ENCODE measurements around the gene HDAC9.
A peak's percentile ranks its signal among the peaks of the same experiment; 100 is the strongest.

HDAC9 gene

GRCh38 chr7:18754766-18755165, 259.2 kb downstream of the HDAC9 start:
- no peak for DNase-seq

DNA sequence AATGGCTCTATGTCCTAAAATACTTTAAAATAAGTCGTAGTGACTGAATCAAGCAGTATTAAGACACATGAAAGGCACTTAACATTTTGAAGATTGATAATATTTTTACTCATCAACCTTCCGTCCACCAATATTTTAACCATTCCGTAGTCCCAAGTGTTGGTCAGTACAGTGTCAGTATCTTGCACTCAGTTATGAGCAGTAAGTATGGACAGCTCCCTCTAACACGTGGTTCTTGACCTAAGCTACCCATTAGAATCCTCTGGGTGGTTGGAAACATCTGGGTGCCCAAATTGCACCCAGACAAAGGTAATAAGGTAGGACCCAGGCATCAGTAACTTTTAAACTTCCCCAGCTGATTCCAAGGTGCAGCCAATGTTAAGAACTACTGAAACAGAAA, 260.2 kb downstream of the HDAC9 start:
- DNase-seq = no peak

DNA sequence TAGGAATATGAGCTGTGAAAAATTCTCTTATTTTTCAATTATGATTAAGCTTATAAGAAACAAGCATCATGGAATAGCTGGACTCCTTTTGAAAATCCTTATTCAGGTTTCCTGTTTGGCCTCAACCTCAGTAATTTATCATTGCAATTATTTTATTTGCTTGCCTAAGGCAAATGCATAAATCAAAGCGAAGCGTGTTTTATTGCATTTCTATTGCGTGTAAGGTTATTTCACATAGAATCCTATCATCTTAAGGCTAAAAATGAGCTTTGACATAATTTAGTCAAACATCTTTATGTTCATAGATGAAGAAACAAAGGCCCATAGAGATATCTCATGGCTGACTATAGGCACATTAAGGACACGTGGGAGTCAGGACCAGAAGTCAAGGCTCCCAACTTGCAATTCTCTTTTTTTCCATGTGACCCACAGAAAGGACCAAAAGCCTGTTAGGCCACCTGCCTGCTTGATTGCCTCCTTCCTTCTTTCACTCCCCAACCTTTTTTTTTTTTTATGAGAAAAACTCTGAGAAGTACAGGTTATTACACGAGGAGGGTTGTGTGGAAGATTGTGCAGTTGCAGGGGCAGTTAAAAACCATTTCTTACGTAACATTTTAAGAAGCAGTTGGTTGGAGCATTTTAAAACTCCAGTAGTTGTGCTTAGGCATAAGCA, 261.0 kb downstream of the HDAC9 start:
- DNase-seq = no peak

DNA sequence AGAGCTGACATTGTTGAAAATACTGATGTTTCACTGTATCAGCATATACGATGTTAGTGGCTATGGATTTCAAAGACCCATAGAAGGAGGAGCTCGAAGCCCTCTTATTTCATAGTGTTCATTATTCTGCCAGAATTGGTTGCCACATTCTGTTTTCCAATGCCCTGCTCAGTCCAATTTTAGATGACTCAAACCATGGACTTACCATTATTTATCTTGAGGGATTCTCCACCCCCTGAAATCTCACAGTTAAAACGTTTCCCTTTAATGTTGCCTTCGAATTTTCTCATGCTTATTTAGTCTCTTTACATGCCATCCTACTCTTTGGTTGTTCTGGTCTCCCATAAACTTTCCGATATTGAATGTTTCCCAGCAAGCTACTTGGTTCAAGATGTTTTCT, 264.5 kb downstream of the HDAC9 start:
- DNase-seq = no peak

GRCh38 chr7:18760631-18761445, 265.3 kb downstream of the HDAC9 start:
- DNase-seq = no peak

GRCh38 chr7:18762189-18762588, 266.6 kb downstream of the HDAC9 start:
- peak; percentile 64 for DNase-seq

GRCh38 chr7:18768256-18768655, 272.7 kb downstream of the HDAC9 start:
- DNase-seq = no peak

DNA sequence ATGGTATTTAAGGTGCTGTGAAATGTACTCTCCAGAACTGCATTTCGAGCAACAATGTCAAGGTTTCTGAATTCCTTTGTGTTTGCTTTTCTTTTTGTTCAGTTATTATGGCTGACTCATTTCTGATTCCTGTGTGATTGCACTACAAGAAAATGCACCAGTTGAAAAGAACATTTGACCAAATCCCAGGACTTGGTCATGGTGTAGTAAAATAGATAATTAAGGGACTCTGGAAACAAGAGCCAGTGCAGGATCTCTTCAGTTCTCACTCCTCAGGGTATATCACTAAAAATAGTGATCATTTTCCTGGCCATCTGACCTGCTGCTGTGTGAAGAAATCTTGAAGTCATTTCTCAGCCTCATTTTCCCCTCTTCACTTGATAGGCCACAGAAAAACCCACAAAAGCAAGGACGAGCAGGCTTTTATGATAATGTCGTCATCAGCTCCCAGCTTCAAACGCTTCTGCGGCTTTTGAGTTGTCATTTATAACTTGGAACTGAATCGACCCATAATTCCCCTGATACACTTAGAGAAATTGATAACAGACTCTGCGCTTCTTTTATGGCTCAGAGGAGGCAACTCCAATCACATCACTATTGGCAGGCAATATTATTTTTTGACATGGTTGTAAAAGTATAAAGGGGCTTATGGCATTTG, 274.7 kb downstream of the HDAC9 start:
- DNase-seq = no peak

- DNase-seq = no peak
Observed at GRCh38 chr7:18770822-18771221, 275.3 kb downstream of the HDAC9 start.

GRCh38 chr7:18771834-18772566, 276.5 kb downstream of the HDAC9 start:
- no peak for DNase-seq

- no peak for DNase-seq
Observed at GRCh38 chr7:18772567-18772965, 277.0 kb downstream of the HDAC9 start.

DNA sequence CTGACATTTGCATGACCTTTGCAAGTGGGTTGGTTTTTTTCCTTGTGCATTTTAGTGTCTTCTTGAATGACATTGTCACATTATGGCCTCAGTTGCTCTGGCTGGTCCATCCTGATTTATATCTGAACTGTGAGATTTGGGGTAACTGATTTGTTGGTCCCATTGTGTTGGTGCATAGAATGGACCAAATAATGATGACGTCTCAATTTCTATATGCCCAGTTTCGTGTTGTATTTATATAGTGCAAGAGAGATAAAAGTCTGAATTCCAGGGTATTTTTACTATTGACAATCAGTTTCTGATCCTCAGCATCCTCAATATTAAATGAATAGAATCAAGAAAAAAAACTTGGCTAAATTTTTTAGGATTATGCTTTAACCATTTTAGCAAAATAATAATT, 281.8 kb downstream of the HDAC9 start:
- DNase-seq = no peak

GRCh38 chr7:18778594-18778993, 283.0 kb downstream of the HDAC9 start:
- DNase-seq = no peak

- no peak for DNase-seq
Observed at GRCh38 chr7:18780266-18780665, 284.7 kb downstream of the HDAC9 start.

DNA sequence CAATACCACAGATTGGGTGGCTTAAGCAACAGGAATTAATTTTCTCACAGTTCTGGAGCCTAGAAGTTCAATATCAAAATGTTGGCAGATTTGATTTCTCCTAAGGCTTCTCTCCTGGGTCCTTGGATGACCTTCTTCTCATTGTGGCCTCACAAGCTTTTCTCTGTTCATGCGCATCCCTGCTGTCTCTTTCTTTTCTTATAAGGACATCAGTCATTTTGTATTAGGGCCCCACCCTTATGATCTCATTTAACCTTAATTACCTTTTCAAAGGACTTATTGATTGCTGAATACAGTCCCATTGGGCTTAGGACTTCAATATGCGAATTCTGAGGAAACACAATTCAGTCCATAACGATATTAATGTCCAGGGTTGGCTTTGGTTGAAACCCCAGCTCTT, 285.4 kb downstream of the HDAC9 start:
- DNase-seq = no peak

DNA sequence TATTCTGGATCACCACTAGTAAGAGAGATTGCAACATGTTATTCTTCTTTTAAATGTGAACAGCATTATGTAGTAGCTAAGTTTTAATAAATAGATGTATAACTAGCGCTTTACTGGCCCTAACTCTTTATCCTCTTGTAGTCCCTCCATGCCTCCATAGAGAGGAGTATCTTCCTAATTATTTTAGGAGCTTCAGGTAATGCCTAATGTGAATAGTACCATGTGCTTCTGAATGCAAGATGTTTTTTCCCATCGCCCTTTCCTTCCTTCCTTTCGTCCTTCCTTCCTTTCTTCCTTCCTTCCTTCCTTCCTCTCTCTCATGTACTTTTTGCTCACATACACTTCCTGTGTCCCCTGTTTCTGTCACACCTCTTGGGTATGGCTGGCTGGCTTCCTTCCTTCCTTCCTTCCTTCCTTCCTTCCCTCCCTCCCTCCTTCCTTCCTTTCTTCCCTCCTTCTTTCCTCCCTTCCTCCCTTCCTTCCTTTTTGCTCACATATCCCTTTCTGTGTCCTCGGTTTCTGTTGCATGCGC, 290.7 kb downstream of the HDAC9 start:
- no peak for DNase-seq

DNA sequence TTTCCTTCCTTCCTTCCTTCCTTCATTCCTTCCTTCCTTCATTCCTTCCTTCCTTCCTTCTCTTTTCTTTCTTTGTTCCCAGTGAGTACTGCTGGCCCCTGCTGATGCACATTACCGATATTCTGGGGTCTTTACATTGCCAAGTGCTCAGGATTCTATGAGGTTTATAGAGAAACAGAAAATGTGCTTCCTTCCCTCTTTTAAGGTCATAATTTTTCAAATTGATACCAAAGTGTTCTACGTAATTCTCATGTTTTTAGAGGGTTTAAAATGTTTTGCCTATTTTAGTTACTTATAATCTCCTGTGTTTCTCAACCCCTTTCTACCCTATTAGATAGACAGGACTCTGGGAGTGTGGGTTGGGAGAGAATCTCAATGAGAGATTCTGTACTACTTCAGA, 291.2 kb downstream of the HDAC9 start:
- no peak for DNase-seq

DNA sequence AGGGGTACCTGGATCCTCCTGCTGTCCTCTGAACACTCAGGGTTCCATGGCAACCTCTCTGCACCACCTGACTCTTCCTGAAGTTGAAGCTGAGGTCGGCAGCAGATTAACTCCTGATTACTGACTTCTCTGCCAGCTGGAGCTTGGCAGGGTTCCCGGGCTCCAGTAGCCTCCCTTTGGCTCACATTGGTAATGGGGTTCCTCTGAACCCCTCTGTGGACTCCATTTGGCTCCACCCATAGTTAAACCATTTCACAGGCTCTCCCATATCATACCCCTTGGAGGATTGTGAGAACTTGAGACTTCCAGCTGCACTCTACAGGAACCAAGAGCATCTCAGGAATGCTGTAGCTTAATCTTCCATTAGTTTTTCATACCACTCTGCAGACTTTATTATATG, 292.5 kb downstream of the HDAC9 start:
- DNase-seq = no peak

DNA sequence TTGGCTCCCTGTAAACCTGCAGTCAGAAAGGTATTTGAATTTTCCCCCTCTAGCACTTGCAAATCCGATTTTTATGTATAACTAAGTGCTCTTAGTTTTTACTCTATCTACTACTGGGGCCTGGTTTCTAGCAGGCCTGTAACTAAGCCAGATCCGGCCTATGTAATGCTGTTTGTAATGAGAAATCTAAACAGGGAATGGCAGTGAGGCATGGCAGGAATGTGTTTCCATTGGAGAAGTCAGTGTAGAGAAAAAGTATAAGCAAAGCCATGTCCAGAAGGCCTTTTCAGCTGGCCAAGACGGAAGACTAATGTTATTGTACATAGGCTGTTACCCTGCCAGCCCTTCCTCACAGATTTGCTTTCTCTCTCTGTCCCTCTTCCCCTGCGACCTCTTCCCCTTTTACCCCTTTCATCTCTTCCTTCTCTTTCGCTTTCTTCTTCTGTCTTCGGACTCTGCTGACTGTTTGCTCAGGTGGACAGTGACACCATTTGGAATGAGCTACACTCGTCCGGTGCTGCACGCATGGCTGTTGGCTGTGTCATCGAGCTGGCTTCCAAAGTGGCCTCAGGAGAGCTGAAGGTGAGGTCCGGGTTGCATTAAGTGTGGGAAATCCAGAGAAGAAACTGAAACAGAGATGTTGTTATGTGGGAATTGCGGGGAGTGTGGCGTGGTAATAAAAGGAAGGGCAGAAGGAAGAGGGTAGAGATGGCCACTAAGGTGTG, 297.5 kb downstream of the HDAC9 start:
- no peak for DNase-seq

GRCh38 chr7:18796216-18796615, 300.7 kb downstream of the HDAC9 start:
- no peak for DNase-seq

- DNase-seq = no peak
Observed at GRCh38 chr7:18798088-18798906, 302.7 kb downstream of the HDAC9 start.
